ENCODE data around the gene HAGHL.
A peak's percentile ranks its signal among the peaks of the same experiment; 100 is the strongest.

HAGHL gene

GRCh38 chr16:726438-727290 is at the start of gene HAGHL, which contains the start of gene CCDC78:
Gene HAGHL, plus strand, starts transcription at chr16:727106. Its CDS starts 404 bp downstream, at chr16:727510.
Gene CCDC78, minus strand, starts transcription at chr16:726443. Its CDS starts 76 bp downstream, at chr16:726367.
- Histone ChIP-seq H3K27ac (peak within 1 kb of the TSS in 13 of 21 experiments; percentile 1 to 72 (median 53)), H3K4me3 (peak within 1 kb of the TSS; percentile 31 to 49 (median 39))

GRCh38 chr16:677316-678190 is 49.4 kb upstream of the HAGHL start:
- Histone ChIP-seq H3K4me3 (peak overlapping the region in 1 of 7 experiments; percentile 4), H3K27ac (peak overlapping the region in 2 of 21 experiments; percentile 14 to 93)

GRCh38 chr16:678209-678857 is 48.6 kb upstream of the HAGHL start:
- H3K4me3 ChIP-seq: peak overlapping the region in 1 of 7 experiments; percentile 4
- H3K27ac ChIP-seq: peak overlapping the region in 3 of 21 experiments; percentile 65 to 93 (median 73)

- Histone ChIP-seq H3K4me3 (peak overlapping the region; percentile 38 to 91 (median 79)), H3K27ac (peak overlapping the region in 18 of 21 experiments; percentile 13 to 94 (median 68))
Measured at GRCh38 chr16:678858-679813, 47.8 kb upstream of the HAGHL start.

- H3K4me3 ChIP-seq: peak within 1 kb of the TSS; percentile 61 to 91 (median 79)
- H3K27ac ChIP-seq: peak within 1 kb of the TSS; percentile 59 to 94 (median 87)
Measured at GRCh38 chr16:679814-680624, 46.9 kb upstream of the HAGHL start, which contains the start of gene STUB1. Gene STUB1, plus strand, starts transcription at chr16:680410. Its CDS starts 116 bp downstream, at chr16:680526.

GRCh38 chr16:680625-680945 is 46.3 kb upstream of the HAGHL start:
- H3K27ac ChIP-seq: peak overlapping the region; percentile 59 to 94 (median 87)
- H3K4me3 ChIP-seq: peak overlapping the region; percentile 61 to 91 (median 79)

GRCh38 chr16:680967-681745 is 45.8 kb upstream of the HAGHL start:
- Histone ChIP-seq H3K27ac (peak overlapping the region; percentile 59 to 94 (median 87)), H3K4me3 (peak overlapping the region; percentile 61 to 91 (median 79))

- H3K27ac ChIP-seq: peak overlapping the region in 1 of 21 experiments; percentile 85
Measured at GRCh38 chr16:681746-682427, 45.0 kb upstream of the HAGHL start.

GRCh38 chr16:682493-683395 is 44.2 kb upstream of the HAGHL start:
- Histone ChIP-seq H3K4me3 (peak overlapping the region in 5 of 7 experiments; percentile 45 to 88 (median 65)), H3K27ac (peak overlapping the region in 3 of 21 experiments; percentile 86 to 87 (median 86))

More at GRCh38 chr16:681746-682427, 45.0 kb upstream of the HAGHL start:
- peak overlapping the region in 2 of 7 experiments; percentile 88 to 91 for H3K4me3 ChIP-seq

GRCh38 chr16:683396-684070 is 43.4 kb upstream of the HAGHL start:
- H3K4me3 ChIP-seq: peak overlapping the region; percentile 45 to 69 (median 64)
- H3K27ac ChIP-seq: peak overlapping the region; percentile 47 to 91 (median 83)

GRCh38 chr16:684071-684794 is 42.7 kb upstream of the HAGHL start, which contains the start of gene JMJD8:
Gene JMJD8, minus strand, starts transcription at chr16:684334. Its CDS starts 15 bp downstream, at chr16:684319.
- Histone ChIP-seq H3K27ac (peak within 1 kb of the TSS; percentile 47 to 91 (median 83)), H3K4me3 (peak within 1 kb of the TSS; percentile 45 to 69 (median 64))

- Histone ChIP-seq H3K4me3 (peak overlapping the region; percentile 45 to 69 (median 64)), H3K27ac (peak overlapping the region in 20 of 21 experiments; percentile 46 to 91 (median 84))
Measured at GRCh38 chr16:684961-685696, 41.8 kb upstream of the HAGHL start.

GRCh38 chr16:685967-686366 is 40.9 kb upstream of the HAGHL start:
- Histone ChIP-seq H3K27ac (no peak overlapping the region), H3K4me3 (no peak overlapping the region)

Measured in skin epidermis (tissue), 12 donors.